ENCODE data around the gene LEF1. TPM values are rescaled to one million over a fixed set of nuclear protein-coding genes. Genes with fewer than 3 reads are reported as not detected.

Gene LEF1
- total RNA-seq, 1 experiment from 2014 or later: not detected

DNA sequence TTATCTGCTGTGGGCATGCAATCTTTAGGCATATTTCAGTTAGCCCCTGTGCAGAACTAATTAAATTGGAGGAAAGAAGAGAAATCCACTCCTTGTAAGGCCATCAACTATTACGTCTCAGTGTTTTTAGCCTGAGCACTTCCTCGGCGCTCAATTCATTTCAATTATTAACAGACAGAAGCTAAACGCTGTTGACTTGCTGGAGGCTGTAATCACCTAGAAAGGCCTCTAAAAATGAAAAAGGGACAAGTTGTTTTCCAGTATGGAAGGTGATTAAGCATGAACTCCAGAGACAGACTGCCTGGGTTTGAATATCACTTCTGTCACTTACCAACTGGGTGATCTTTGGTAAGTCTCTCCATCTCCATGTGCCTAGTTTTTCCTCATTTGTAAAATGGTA, 59.6 kb downstream of the LEF1 start:
- Histone ChIP-seq H3K36me3 (no peaks in the 10 kb centered on the region), H3K4me3 (no peak overlapping the region), H3K9me3 (no peaks in the 10 kb centered on the region), H3K27me3 (no peaks in the 10 kb centered on the region)
- DNase-seq: no peak

DNA sequence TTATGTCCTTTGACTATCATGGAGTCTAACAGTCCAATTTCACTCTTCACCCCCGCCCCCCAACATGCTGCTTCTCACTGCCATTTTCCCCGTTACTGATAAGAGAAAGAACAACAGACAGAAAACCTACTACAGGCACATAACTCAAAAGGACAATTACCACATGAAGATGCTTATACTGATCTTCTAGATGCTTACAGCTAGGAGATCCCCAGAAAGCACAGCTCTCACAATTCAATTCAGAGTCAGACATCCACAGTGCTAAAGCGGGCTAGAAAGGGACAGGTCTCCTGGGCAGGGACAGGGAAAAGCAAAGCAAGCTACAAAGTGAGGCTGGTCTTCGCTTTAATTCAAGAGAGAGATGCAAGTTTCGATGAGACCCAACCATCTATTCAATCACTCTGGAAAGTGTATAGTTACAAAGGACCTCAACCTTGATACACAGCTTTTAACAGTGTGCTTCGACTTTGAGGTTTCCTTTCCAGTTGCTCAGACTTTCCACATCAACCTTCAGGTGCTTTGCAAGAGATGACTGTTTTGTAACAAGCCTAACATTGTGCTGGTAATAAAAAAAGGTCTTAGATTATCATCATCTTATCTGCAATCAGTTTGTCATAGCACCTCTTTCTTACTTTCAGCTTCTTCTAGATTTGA, 60.9 kb downstream of the LEF1 start:
- Histone ChIP-seq H3K9me3 (no peaks in the 10 kb centered on the region), H3K36me3 (no peaks in the 10 kb centered on the region), H3K4me3 (no peak overlapping the region), H3K27me3 (no peaks in the 10 kb centered on the region)
- no peak for DNase-seq

DNA sequence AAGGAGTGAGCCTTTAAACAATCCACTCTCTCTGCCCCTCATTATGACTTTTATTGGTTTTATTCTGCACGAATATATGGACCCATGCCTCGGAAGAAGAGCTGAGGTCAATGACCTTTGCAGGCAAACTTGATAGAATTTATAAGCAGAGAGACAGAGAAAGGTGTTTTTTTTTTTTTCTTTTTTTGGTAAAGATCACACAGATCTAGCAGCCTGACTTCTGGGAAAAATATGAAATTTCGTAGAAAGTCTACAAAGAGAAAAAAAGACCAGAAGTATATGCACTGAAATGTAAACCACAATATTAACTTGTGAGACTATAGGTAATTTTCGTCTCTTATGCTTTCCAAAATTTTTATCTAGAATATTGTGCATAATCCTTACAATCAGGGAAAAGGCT, 61.6 kb downstream of the LEF1 start:
- H3K27me3 ChIP-seq: no peaks in the 10 kb centered on the region

DNA sequence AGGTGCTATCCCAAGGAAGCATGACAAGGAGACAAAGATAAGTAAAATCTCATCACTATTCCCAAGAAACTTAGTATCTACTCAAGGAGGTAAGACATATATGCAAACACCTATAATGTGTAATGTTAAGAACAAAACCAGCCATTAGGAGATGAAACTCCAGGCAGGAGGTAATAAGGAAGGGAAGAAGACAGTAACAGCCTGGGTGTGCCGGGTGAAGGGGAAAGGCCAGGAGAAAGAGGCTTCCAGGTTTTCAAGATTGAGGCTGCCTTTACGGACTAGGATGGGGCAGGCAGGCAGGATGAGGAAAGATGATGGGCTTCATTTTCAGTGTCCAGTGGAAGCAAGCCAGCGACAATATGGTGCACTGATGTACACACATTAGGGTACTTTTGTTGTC, 62.5 kb downstream of the LEF1 start:
- no peak for DNase-seq
- H3K4me3 ChIP-seq: no peak overlapping the region
- no peaks in the 10 kb centered on the region for H3K27me3 ChIP-seq
- H3K36me3 ChIP-seq: no peaks in the 10 kb centered on the region
- no peaks in the 10 kb centered on the region for H3K9me3 ChIP-seq

More for the DNA sequence above, 61.6 kb downstream of the LEF1 start:
- no peak for DNase-seq
- H3K4me3 ChIP-seq: no peak overlapping the region
- H3K36me3 ChIP-seq: no peaks in the 10 kb centered on the region
- no peaks in the 10 kb centered on the region for H3K9me3 ChIP-seq

DNA sequence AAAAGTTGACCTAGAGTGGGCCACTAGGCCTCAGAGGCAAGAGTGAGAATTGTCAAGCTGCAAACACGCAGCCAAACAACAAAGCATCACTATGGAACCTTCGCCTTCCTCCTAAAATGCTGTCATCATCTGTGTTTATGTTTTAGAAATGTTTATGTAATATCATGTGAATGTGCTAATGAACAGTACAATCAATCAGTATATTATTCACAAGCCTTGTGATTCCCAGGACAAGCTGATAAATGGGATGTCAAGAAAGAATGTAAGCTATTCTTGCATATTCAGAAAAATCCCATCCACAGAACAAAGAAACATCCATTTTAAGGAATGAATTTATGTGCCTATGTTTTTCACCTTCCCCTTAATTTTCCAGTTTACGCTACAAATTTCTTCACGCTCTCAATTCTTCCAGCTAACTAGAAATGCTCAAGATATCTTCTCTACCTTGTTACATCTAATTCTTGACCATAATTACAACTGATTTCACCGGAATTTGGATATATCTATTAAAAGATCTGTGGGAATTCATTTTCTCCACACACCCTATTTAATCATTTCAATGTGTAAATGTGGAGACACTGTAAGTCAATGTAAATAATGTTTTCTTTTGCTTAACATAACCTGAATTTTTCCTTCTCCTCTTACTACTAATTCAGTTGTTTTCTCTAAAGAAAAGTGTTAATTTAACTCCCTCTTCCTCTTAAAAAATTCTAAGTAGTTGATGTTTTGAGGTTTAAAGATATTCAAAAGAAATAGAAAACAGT, 65.5 kb downstream of the LEF1 start:
- H3K36me3 ChIP-seq: no peaks in the 10 kb centered on the region
- no peak for DNase-seq
- H3K9me3 ChIP-seq: no peaks in the 10 kb centered on the region
- no peaks in the 10 kb centered on the region for H3K27me3 ChIP-seq
- H3K4me3 ChIP-seq: no peak overlapping the region

DNA sequence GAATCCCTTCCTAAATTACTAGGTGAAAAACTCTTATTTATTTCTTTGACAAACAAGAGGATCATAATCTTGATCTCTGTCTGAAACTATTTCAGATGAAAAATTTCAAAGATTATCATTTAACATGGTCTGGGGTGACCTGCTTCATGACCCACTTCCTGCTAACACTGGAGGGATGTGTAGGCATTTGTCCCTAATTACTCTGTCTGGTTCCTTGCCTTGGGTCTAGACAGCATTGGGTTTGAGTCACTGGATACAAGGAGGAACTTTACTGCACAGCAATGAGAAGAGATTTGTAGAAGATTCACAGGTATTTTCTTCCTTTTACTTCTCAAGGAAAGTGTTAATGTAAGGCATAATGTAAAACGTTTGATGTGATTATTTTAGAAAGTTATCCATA, 67.9 kb downstream of the LEF1 start:
- Histone ChIP-seq H3K9me3 (no peaks in the 10 kb centered on the region), H3K27me3 (no peaks in the 10 kb centered on the region), H3K4me3 (no peak overlapping the region), H3K36me3 (no peaks in the 10 kb centered on the region)
- DNase-seq: no peak

DNA sequence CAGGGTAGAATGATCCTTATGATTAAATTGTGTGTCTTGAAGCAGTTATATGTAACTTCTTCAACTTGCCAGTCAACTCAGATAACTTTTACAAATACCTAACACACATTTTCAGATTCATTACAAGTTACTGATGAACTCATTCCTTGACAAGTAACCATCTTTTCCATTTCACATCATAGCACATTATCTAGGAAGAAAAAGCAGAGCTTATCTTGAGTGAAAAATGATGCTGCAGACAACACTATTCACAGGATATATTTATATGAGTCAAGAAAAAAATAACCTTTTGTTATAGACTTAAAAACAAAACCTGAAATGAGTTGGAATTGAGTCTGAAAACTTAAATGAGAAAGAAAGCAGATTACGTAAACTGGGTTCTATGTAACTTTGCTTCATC, 68.9 kb downstream of the LEF1 start:
- Histone ChIP-seq H3K27me3 (no peaks in the 10 kb centered on the region), H3K9me3 (no peaks in the 10 kb centered on the region), H3K36me3 (no peaks in the 10 kb centered on the region), H3K4me3 (no peak overlapping the region)
- DNase-seq: no peak

DNA sequence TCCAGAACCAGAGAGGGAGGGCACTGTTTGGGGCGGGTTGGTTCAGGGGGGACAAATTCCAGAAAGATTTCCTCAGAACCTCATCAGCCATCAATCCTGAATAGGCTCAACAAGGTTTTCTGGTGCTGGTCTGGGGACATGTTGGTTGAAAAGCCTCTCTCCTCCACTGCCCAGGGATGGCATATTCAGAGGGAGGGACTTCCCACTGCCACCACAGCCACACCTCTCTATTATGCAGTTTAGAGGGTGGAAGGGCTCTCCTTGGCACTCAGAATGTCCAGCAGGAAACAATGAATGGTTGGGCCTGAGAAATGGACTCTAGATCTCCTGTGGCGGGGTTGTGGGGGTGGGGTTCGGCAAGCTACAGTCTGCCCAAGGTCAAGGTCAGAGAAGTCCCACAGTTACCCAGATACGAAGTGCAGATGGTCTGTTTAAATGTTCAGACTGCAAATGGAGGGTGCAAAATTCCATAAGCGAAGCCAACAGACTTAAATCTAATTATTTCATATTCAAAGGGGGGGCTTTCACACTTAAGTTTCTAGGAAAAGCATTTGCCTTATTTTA, 70.7 kb downstream of the LEF1 start:
- Histone ChIP-seq H3K27me3 (no peaks in the 10 kb centered on the region), H3K9me3 (no peaks in the 10 kb centered on the region), H3K36me3 (no peaks in the 10 kb centered on the region), H3K4me3 (no peak overlapping the region)
- no peak for DNase-seq

DNA sequence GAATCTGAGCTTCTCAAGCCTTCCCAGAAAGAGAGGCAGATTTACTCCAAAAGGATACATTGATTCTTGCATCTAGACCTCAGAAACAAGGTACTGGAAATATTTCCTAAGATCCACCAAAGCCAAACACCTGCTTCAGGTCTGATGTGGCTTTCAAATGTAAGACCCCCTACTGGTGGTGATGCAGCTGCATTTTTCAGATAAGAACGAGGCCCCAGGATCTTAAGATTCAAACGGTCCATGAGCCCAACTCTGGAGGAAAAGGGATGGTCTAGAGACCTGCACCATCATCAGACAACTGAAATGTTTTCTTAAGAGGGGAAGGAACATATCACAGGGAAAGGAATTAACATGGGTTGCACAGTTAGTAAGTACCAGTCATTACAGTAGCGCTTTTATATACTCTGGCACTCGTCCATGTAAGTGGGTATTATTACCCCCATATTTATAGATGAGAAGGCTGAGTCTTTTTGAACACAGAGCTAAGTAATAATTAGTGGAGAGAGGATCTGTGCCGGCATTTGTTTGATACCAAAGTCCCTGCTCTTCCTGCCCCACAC, 73.7 kb downstream of the LEF1 start:
- no peaks in the 10 kb centered on the region for H3K27me3 ChIP-seq
- no peaks in the 10 kb centered on the region for H3K36me3 ChIP-seq
- no peaks in the 10 kb centered on the region for H3K9me3 ChIP-seq
- no peak for DNase-seq
- H3K4me3 ChIP-seq: no peak overlapping the region

DNA sequence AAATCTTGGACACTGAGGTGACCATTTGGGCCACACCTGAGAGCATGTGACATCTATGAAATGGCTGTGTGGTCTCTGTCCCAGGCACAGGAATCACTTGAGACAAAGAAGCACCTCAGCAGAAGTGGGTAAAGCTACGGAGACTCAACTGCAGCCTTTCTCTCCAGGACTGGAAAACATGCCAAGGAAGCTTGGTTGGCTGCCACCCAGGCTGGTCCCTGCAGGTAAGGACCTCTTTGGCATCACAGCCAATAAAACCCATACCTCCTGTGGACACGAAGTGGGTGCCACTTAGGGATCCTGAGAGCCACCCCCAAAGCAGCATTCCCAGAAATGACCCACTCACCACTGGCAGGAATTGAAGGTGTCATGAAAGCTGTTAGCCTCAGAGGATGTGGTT, 74.6 kb downstream of the LEF1 start:
- no peak for DNase-seq
- Histone ChIP-seq H3K27me3 (no peaks in the 10 kb centered on the region), H3K36me3 (no peaks in the 10 kb centered on the region), H3K4me3 (no peak overlapping the region), H3K9me3 (no peaks in the 10 kb centered on the region)

DNA sequence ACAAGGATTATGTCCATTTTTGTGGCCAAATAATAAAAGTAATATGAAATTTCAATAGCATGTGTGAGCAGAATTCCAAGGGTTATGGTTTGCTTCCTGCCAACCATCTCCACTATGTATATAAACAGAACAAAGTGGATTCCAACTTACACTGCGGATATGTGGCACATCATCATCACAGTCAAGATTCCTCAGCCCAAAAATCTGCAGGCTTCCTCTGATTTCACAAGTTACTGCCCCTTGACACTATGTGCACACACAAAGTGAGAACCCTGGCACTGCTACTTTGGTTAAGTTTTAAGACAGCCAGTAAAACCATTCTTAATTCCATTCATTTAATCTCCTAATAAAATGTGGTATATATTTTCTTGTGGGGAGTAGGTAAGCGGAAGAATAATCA, 76.4 kb downstream of the LEF1 start:
- no peak for DNase-seq
- Histone ChIP-seq H3K9me3 (no peaks in the 10 kb centered on the region), H3K36me3 (no peaks in the 10 kb centered on the region), H3K27me3 (no peaks in the 10 kb centered on the region), H3K4me3 (no peak overlapping the region)

DNA sequence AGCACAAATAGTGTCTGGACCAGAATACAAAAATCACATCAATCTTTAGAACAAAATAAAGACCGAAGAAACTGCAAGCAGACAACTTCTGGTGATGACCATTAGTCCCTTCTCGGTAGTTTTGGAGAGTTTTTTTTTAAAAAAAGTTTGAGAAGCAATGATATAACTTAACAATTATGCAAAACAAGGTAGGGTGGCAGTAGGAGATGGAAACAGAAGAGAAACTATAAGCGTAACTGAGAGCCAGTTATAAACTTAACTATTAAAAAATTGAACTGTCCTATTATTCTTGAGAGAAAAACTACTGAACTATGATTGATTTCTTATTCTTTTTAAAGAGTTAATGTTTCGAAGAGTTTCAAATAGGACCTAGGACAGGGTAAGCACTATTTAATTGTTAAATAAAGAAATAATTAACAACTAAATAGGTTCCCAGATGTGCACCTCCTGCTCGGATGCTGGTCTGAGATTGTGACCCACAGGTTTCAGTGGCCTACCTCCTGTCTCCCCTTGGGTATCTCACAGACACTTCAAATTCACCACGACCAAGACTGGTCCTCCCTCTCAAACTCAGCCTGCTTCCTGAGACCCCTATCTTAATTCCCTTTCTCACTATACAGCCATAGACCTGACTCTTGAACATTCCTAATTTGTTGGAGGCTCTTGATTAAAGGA, 81.3 kb downstream of the LEF1 start:
- DNase-seq: no peak
- H3K9me3 ChIP-seq: no peaks in the 10 kb centered on the region
- no peak overlapping the region for H3K4me3 ChIP-seq
- H3K27me3 ChIP-seq: no peaks in the 10 kb centered on the region
- no peaks in the 10 kb centered on the region for H3K36me3 ChIP-seq

DNA sequence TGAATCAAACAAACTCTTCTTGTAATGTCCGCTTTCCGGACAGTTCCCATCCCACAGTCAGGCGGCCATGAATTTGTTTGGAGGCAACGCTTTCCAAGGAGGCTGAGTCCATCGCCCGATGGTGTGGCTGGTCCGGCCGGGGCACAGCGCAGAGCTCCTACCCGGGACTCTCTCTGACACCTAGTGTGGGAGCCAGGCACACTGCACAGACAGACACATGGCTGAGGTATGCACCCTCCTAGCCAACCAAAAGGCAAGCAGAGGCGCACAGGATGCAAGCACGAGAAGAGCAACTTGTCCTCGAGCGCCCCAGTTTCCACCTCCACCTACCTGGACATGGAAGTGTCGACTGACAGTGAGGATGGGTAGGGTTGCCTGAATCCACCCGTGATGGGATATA, 87.5 kb downstream of the LEF1 start:
- no peaks in the 10 kb centered on the region for H3K9me3 ChIP-seq
- no peak for DNase-seq
- no peak overlapping the region for H3K4me3 ChIP-seq
- H3K36me3 ChIP-seq: no peaks in the 10 kb centered on the region
- no peaks in the 10 kb centered on the region for H3K27me3 ChIP-seq

DNA sequence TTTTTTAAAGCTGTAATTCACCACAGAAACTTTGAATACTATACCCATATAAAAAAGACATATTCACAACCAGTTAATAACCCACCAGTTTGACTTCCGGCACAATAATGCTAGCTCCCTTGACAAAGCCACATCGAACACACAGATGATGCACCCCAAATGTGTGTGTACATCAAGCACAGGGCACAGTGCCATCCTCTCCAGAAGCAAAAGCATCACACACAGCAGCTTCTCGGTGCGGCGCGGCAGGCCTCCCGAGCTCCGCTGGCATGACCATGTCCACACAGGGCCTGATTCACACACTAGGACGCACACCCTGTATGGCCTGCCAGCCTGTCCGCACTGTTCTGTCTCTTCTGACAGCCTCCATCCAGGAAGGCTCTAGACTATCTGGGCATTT, 88.0 kb downstream of the LEF1 start:
- H3K4me3 ChIP-seq: no peak overlapping the region
- no peak for DNase-seq

DNA sequence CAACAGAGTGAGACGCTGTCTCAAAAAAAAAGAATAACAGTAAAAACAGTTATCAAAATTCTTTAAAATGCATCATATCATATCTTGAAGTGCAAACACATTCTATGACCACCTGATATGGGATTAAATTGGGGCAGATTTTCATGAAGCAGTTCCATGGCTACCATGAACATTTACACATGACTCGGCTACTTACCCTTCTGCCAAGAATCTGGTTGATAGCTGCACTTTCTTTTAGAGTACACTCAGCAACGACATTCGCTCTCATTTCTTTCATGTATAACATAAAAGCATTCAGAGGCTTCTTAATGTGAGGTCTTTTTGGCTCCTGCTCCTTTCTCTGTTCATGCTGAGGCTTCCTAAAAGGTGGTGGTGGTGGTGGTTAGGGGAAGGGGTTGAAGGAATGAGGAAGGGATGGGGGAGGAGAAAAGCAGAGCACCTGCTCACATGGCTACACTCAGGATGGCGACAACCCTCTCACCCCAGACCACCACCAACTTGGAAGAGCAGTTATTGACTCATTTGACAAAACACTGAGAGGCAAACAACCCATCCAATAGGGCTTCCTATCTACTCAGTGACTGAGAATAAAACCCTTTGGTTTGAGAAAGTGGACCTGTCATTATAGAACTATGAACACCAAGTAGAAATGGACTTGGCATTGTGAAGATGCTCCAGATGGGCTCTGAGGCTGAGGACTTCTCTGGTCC, 90.6 kb downstream of the LEF1 start:
- Histone ChIP-seq H3K27me3 (no peaks in the 10 kb centered on the region), H3K4me3 (no peak overlapping the region), H3K9me3 (no peaks in the 10 kb centered on the region), H3K36me3 (no peaks in the 10 kb centered on the region)
- DNase-seq: no peak

More for the DNA sequence above, 88.0 kb downstream of the LEF1 start:
- no peaks in the 10 kb centered on the region for H3K36me3 ChIP-seq
- no peaks in the 10 kb centered on the region for H3K9me3 ChIP-seq
- H3K27me3 ChIP-seq: no peaks in the 10 kb centered on the region

DNA sequence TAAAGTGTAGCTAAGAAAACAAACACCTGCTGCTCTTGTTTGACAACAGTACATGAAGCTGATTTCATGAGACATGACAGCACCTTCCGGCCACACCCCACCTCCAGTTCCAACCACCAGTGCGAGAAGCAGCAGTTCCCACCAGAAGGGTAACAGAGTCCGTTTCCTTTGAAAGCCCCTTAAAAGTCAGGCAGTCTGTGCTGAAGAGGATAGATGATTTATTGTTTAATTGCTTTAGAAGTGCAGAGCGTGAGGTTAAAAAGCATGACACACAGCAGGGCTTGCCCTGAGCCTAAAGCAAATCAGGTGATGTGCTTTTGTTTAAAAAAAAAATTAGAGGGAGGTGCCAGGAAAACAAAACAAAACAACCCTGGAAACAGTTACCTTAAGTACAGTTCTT, 96.4 kb downstream of the LEF1 start:
- H3K27me3 ChIP-seq: no peaks in the 10 kb centered on the region
- DNase-seq: no peak
- H3K9me3 ChIP-seq: no peaks in the 10 kb centered on the region
- H3K36me3 ChIP-seq: no peaks in the 10 kb centered on the region
- H3K4me3 ChIP-seq: no peak overlapping the region

DNA sequence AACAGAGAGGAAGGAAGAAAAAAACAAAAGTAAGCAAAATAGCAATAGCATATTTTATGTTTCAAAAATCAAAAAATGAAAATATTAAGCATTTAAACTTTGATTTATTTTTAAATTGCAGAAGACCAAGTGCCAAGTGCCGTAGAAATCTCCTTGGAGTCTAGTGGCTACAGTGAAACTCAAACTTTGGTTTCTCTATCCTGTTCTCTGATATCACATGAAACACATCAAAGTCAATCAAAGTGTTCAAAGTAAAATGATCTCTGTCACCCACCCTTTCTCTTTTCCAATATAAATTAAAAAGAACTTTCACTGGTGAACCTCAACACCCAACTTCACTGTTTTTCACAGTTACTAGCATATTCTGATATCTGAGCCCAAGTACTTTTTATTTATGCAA, 98.0 kb downstream of the LEF1 start:
- no peak overlapping the region for H3K4me3 ChIP-seq
- DNase-seq: no peak
- H3K36me3 ChIP-seq: no peaks in the 10 kb centered on the region
- no peaks in the 10 kb centered on the region for H3K9me3 ChIP-seq
- H3K27me3 ChIP-seq: no peaks in the 10 kb centered on the region
